Measurements from ENCODE around the gene MTG2.

GRCh38 chr20:62232770-62233645 lies 50.2 kb downstream of the MTG2 start:
- no peak for TF ChIP-seq TSHZ2 (CRISPR knock-in tag; IDR thresholded peaks at IDR 0.05)
- TF ChIP-seq PATZ1 (CRISPR knock-in tag; IDR thresholded peaks at IDR 0.05; ENCODE audit: borderline replicate concordance): no peak
- TF ChIP-seq ZNF565 (CRISPR knock-in tag; conservative IDR thresholded peaks at IDR 0.05; ENCODE audit: low read depth): no peak
- TF ChIP-seq CSDC2 (CRISPR knock-in tag; IDR thresholded peaks at IDR 0.05): no peak
- TF ChIP-seq TCF4 (CRISPR knock-in tag; IDR thresholded peaks at IDR 0.05; ENCODE audit: borderline replicate concordance): no peak
- TF ChIP-seq CSRNP3 (CRISPR knock-in tag; IDR thresholded peaks at IDR 0.05): no peak
- no peak for TF ChIP-seq ARNTL (CRISPR knock-in tag; IDR thresholded peaks at IDR 0.05; ENCODE audit: borderline replicate concordance, low read depth)
- no peak for TF ChIP-seq PPARA (CRISPR knock-in tag; IDR thresholded peaks at IDR 0.05; ENCODE audit: borderline replicate concordance)
- no peak for TF ChIP-seq ZC3H10 (CRISPR knock-in tag; IDR thresholded peaks at IDR 0.05)
